Neural cell (in vitro differentiated cells): Measurements from ENCODE around the gene VWA3A. TPM values are rescaled to one million over a fixed set of nuclear protein-coding genes. Genes with fewer than 3 reads are reported as not detected.

Experiments
- H2AFZ ChIP-seq: fragments of 200-600, 300-800 bp; sonication (generic), shearing (Covaris generic); 2 replicates; pipeline ENCODE4 v1.6.0; 2014; ENCODE audit warnings: low read depth, mild to moderate bottlenecking, antibody characterized with exemption, low read length, moderate library complexity
- H3F3A ChIP-seq: fragments of 200-600 bp; shearing (Covaris generic); 2 replicates; pipeline ENCODE4 v1.6.1; 2016; ENCODE audit warnings: mild to moderate bottlenecking, moderate library complexity, mixed read lengths, antibody characterized with exemption, low read length; ENCODE audit not compliant: insufficient read depth, poor library complexity, severe bottlenecking
- H3K27ac ChIP-seq: fragments of 200-600, 300-800 bp; sonication (generic), shearing (Covaris generic); 2 replicates; pipeline ENCODE4 v1.5.1; 2014; ENCODE audit warnings: mild to moderate bottlenecking, low read length, moderate library complexity
- H3K27me3 ChIP-seq: fragments of 300-800, 200-600 bp; sonication (generic), shearing (Covaris generic); 2 replicates; pipeline ENCODE4 v1.6.0; 2014; ENCODE audit warnings: mild to moderate bottlenecking, low read depth, low read length, moderate library complexity; ENCODE audit not compliant: insufficient read depth
- H3K36me3 ChIP-seq: fragments of 300-800, 200-600 bp; sonication (generic), shearing (Covaris generic); 2 replicates; pipeline ENCODE4 v1.5.1; 2014; ENCODE audit warnings: mild to moderate bottlenecking, antibody characterized with exemption, low read length, moderate library complexity; ENCODE audit not compliant: insufficient read depth
- H3K4me2 ChIP-seq: fragments of 300-800, 200-600 bp; sonication (generic), shearing (Covaris generic); 2 replicates; pipeline ENCODE4 v1.6.0; 2014; ENCODE audit warnings: mild to moderate bottlenecking, low read length
- H3K4me3 ChIP-seq: fragments of 300-800, 200-600 bp; sonication (generic), shearing (Covaris generic); 2 replicates; pipeline ENCODE4 v1.5.1; 2014; ENCODE audit warnings: mild to moderate bottlenecking, low read length, moderate library complexity
- H3K79me2 ChIP-seq: fragments of 200-600 bp; shearing (Covaris generic); replicated peaks from 2 replicates; pipeline ENCODE4 v1.6.0; 2014; ENCODE audit warnings: mild to moderate bottlenecking, low read length, moderate library complexity; ENCODE audit not compliant: insufficient read depth
- H3K9ac ChIP-seq: fragments of 300-800, 200-600 bp; sonication (generic), shearing (Covaris generic); 2 replicates; pipeline ENCODE4 v1.6.1; 2016; ENCODE audit warnings: mild to moderate bottlenecking, low read length, mixed read lengths
- H3K9me2 ChIP-seq: fragments of 200-600 bp; shearing (Covaris generic); 2 replicates; pipeline ENCODE4 v1.6.1; 2016; ENCODE audit warnings: mild to moderate bottlenecking, low read length, mixed read lengths; ENCODE audit not compliant: insufficient read depth
- H3K9me3 ChIP-seq: fragments of 200-600, 300-800 bp; sonication (generic), shearing (Covaris generic); 2 replicates; pipeline ENCODE4 v1.6.1; 2016; ENCODE audit warnings: mild to moderate bottlenecking, mixed run types, low read length, moderate library complexity, mixed read lengths
- H4K20me1 ChIP-seq: fragments of 200-600 bp; shearing (Covaris generic); 2 replicates; pipeline ENCODE4 v1.6.1; 2016; ENCODE audit warnings: mild to moderate bottlenecking, mixed run types; ENCODE audit not compliant: insufficient read depth
- CTCF ChIP-seq: fragments of 450-650 bp; IDR thresholded peaks from 2 replicates; pipeline ENCODE4 v1.5.1; 2014; ENCODE audit warnings: antibody characterized with exemption, mild to moderate bottlenecking, moderate library complexity; ENCODE audit not compliant: poor library complexity, severe bottlenecking
- EP300 ChIP-seq: fragments of 450-650 bp; conservative IDR thresholded peaks from 2 replicates; pipeline ENCODE4 v1.6.1; 2014; ENCODE audit warnings: antibody characterized with exemption, mild to moderate bottlenecking, moderate library complexity; ENCODE audit not compliant: poor library complexity, severe bottlenecking
- EZH2 ChIP-seq: fragments of 200-600, 300-800 bp; shearing (Covaris generic), sonication (generic); IDR thresholded peaks from 2 replicates; pipeline ENCODE4 v1.6.1; 2014; ENCODE audit warnings: antibody characterized with exemption, low read length, borderline replicate concordance, mild to moderate bottlenecking; ENCODE audit not compliant: insufficient read depth, poor library complexity, severe bottlenecking
- MXI1 ChIP-seq: fragments of 450-650 bp; conservative IDR thresholded peaks from 2 replicates; pipeline ENCODE4 v1.6.1; 2014; ENCODE audit warnings: antibody characterized with exemption, mild to moderate bottlenecking; ENCODE audit not compliant: poor library complexity, severe bottlenecking
- POLR2AphosphoS5 ChIP-seq: IDR thresholded peaks from 2 replicates; pipeline ENCODE4 v1.6.1; 2012
- RAD21 ChIP-seq: fragments of 450-650 bp; conservative IDR thresholded peaks from 2 replicates; pipeline ENCODE4 v1.6.1; 2014; ENCODE audit warnings: antibody characterized with exemption, mild to moderate bottlenecking, moderate library complexity
- SMC3 ChIP-seq: fragments of 450-650 bp; conservative IDR thresholded peaks from 2 replicates; pipeline ENCODE4 v1.6.1; 2014; ENCODE audit warnings: antibody characterized with exemption, mild to moderate bottlenecking, moderate library complexity; ENCODE audit not compliant: poor library complexity
- TAF1 ChIP-seq: IDR thresholded peaks from 2 replicates; pipeline ENCODE4 v1.6.1; 2012; ENCODE audit warnings: low read depth
- polyA plus RNA-seq: library from polyadenylated mRNA; depleted of rRNA; stranded (reverse); fragments of >200 nt; gene quantifications from 2 replicates; pipeline ENCODE4 v1.2.3, GENCODE V29; 2014
- TF ChIP-seq, protein P1 (sequence below): IDR thresholded peaks from 2 replicates; pipeline ENCODE4 v1.6.1; 2012; ENCODE audit warnings: borderline replicate concordance

VWA3A gene
- polyA plus RNA-seq, 1 donor from 2014 or later = 1.8 TPM

DNA sequence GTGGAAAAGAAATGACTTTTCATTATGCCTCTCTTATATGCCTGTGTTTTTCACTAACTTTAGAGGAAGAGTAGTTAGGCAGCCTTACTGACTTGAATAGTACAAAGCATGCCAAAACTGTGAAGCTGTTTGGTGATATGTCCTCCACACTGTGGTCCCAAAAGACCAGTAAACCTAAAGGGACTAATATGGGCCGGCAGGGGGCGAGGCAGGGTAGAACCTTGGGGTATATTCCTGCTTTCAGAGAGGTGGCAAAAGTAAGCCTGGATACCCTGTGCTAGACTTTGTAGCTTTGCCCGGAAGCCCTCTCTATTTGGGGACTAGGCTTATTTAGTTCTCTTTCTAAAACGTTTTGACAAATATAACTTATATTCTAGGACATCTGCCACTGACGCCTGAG is 36.5 kb upstream of the VWA3A start:
- Histone ChIP-seq H3K4me2 (no peak overlapping the region), H3K27me3 (no peaks in the 10 kb centered on the region), H4K20me1 (no peaks in the 10 kb centered on the region), H3K79me2 (no peaks in the 10 kb centered on the region), H3K9me3 (no peaks in the 10 kb centered on the region), H3K27ac (no peak overlapping the region), H3K9ac (no peak overlapping the region), H3K36me3 (no peaks in the 10 kb centered on the region), H3F3A (no peaks in the 10 kb centered on the region), H2AFZ (no peak overlapping the region), H3K9me2 (no peaks in the 10 kb centered on the region), H3K4me3 (no peak overlapping the region)
- TF ChIP-seq, protein P1, sequence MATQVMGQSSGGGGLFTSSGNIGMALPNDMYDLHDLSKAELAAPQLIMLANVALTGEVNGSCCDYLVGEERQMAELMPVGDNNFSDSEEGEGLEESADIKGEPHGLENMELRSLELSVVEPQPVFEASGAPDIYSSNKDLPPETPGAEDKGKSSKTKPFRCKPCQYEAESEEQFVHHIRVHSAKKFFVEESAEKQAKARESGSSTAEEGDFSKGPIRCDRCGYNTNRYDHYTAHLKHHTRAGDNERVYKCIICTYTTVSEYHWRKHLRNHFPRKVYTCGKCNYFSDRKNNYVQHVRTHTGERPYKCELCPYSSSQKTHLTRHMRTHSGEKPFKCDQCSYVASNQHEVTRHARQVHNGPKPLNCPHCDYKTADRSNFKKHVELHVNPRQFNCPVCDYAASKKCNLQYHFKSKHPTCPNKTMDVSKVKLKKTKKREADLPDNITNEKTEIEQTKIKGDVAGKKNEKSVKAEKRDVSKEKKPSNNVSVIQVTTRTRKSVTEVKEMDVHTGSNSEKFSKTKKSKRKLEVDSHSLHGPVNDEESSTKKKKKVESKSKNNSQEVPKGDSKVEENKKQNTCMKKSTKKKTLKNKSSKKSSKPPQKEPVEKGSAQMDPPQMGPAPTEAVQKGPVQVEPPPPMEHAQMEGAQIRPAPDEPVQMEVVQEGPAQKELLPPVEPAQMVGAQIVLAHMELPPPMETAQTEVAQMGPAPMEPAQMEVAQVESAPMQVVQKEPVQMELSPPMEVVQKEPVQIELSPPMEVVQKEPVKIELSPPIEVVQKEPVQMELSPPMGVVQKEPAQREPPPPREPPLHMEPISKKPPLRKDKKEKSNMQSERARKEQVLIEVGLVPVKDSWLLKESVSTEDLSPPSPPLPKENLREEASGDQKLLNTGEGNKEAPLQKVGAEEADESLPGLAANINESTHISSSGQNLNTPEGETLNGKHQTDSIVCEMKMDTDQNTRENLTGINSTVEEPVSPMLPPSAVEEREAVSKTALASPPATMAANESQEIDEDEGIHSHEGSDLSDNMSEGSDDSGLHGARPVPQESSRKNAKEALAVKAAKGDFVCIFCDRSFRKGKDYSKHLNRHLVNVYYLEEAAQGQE = no peak
- no peak for TF ChIP-seq SMC3
- TF ChIP-seq RAD21 = no peak

- no peak for TF ChIP-seq SMC3
- no peak for TF ChIP-seq RAD21
- TF ChIP-seq, protein P1 = no peak
- no peak for TF ChIP-seq POLR2AphosphoS5
- no peak for TF ChIP-seq EP300
- no peak for TF ChIP-seq EZH2
- TF ChIP-seq CTCF = no peak
- TF ChIP-seq MXI1 = no peak
- TF ChIP-seq TAF1 = no peak
- H3F3A ChIP-seq = no peaks in the 10 kb centered on the region
- H3K9me2 ChIP-seq = no peaks in the 10 kb centered on the region
- no peaks in the 10 kb centered on the region for H3K36me3 ChIP-seq
- no peaks in the 10 kb centered on the region for H3K79me2 ChIP-seq
- H2AFZ ChIP-seq = no peak overlapping the region
- H3K27me3 ChIP-seq = no peaks in the 10 kb centered on the region
- H4K20me1 ChIP-seq = no peaks in the 10 kb centered on the region
- H3K27ac ChIP-seq = peak overlapping the region; percentile 48
- peak overlapping the region; percentile 0 for H3K4me2 ChIP-seq
- peak overlapping the region; percentile 2 for H3K9ac ChIP-seq
- no peaks in the 10 kb centered on the region for H3K9me3 ChIP-seq
- H3K4me3 ChIP-seq = peak overlapping the region; percentile 36
These were observed 28.4 kb upstream of the VWA3A start for GRCh38 chr16:22063888-22064467.
